SK-N-SH (cell line): Measurements from ENCODE around the gene ZNF213. TPM values are rescaled to one million over a fixed set of nuclear protein-coding genes. Genes with fewer than 3 reads are reported as not detected.

Experiments used
- CTCF ChIA-PET: fragments of 300-600, 350-600 bp; formaldehyde crosslinking; extraction: SDS; loops from one replicate; lab custom pipeline; 2021; lab: Yijun Ruan, JAX
- POLR2A ChIA-PET: fragments of 350-600 bp; sonication (Branson Sonifier 250); formaldehyde crosslinking; extraction: SDS; loops from one replicate; lab custom pipeline; 2020; ENCODE audit warnings: antibody characterized with exemption, inconsistent platforms; lab: Yijun Ruan, JAX
- DNase-seq: peaks from one replicate; pipeline ENCODE4 v3.0.0; 2012
- H2AFZ ChIP-seq: fragments of 200-600 bp; sonication (generic); 2 replicates; pipeline ENCODE4 v1.8.1; 2016; ENCODE audit warnings: antibody characterized with exemption, mild to moderate bottlenecking, low read depth
- H3F3A ChIP-seq: fragments of 200-600 bp; sonication (generic); replicated peaks from 2 replicates; pipeline ENCODE3; 2016; ENCODE audit warnings: antibody characterized with exemption, mild to moderate bottlenecking; ENCODE audit not compliant: insufficient read depth
- H3K27ac ChIP-seq, 2 experiments: fragments of 200-500 bp in 1 of 2; fragments of 200-600 bp in 1 of 2; sonication (Bioruptor generic) in 1 of 2; sonication (generic), shearing (Covaris generic) in 1 of 2; 2 replicates each; pipeline versions ENCODE4 v1.5.1 to v1.6.1; 2014 to 2016; ENCODE audit warnings: low read depth in 2 of 2, inconsistent platforms in 1 of 2, low read length in 1 of 2, mild to moderate bottlenecking in 1 of 2, mixed read lengths in 1 of 2
- H3K27me3 ChIP-seq: fragments of 200-600 bp; sonication (generic), shearing (Covaris generic); 2 replicates; pipeline ENCODE4 v1.6.1; 2016; ENCODE audit warnings: mixed run types; ENCODE audit not compliant: insufficient read depth
- H3K36me3 ChIP-seq, 2 experiments: fragments of 200-500 bp in 1 of 2; fragments of 200-600 bp in 1 of 2; sonication (Bioruptor generic) in 1 of 2; sonication (generic) in 1 of 2; replicated peaks in 1 of 2; 2 replicates each; pipeline versions ENCODE3 to v1.5.1; 2014 to 2016; ENCODE audit warnings: low read length in 1 of 2, mild to moderate bottlenecking in 1 of 2; ENCODE audit not compliant: insufficient read depth in 2 of 2, control insufficient read depth in 1 of 2
- H3K4me1 ChIP-seq, 2 experiments: fragments of 200-500 bp in 1 of 2; fragments of 200-600 bp in 1 of 2; sonication (Bioruptor generic) in 1 of 2; sonication (generic), shearing (Covaris generic) in 1 of 2; 2 replicates each; pipeline versions ENCODE4 v1.5.1 to v1.6.1; 2014 to 2016; ENCODE audit warnings: low read depth in 1 of 2, low read length in 1 of 2, mixed run types in 1 of 2; ENCODE audit not compliant: insufficient read depth in 2 of 2, control insufficient read depth in 1 of 2
- H3K4me2 ChIP-seq: fragments of 200-600 bp; sonication (generic), shearing (Covaris generic); 2 replicates; pipeline ENCODE4 v1.6.1; 2017; ENCODE audit warnings: mixed run types
- H3K4me3 ChIP-seq, 2 experiments: fragments of 200-500 bp in 1 of 2; fragments of 200-600 bp in 1 of 2; sonication (Bioruptor generic) in 1 of 2; sonication (generic), shearing (Covaris generic) in 1 of 2; 2 replicates each; pipeline versions ENCODE4 v1.5.1 to v1.8.1; 2014 to 2016; ENCODE audit warnings: low read depth in 2 of 2, inconsistent platforms in 1 of 2, low read length in 1 of 2, mild to moderate bottlenecking in 1 of 2, mixed read lengths in 1 of 2, moderate library complexity in 1 of 2
- H3K79me2 ChIP-seq: fragments of 200-600 bp; sonication (generic); 2 replicates; pipeline ENCODE4 v1.8.1; 2017; ENCODE audit warnings: mild to moderate bottlenecking; ENCODE audit not compliant: insufficient read depth
- H3K9ac ChIP-seq: fragments of 200-600 bp; sonication (generic); 2 replicates; pipeline ENCODE4 v1.6.1; 2017; ENCODE audit warnings: mixed run types
- H3K9me2 ChIP-seq: fragments of 200-600 bp; sonication (generic); 2 replicates; pipeline ENCODE4 v1.6.1; 2017; ENCODE audit warnings: mixed run types
- H3K9me3 ChIP-seq: fragments of 200-600 bp; sonication (generic); 2 replicates; pipeline ENCODE4 v1.6.1; 2017; ENCODE audit warnings: mixed run types, mild to moderate bottlenecking, moderate library complexity
- H4K20me1 ChIP-seq: fragments of 200-600 bp; sonication (generic); 2 replicates; pipeline ENCODE4 v1.6.1; 2017; ENCODE audit warnings: mild to moderate bottlenecking, mixed run types; ENCODE audit not compliant: insufficient read depth
- EZH2phosphoT487 ChIP-seq: fragments of 200-600 bp; sonication (generic); IDR thresholded peaks from 2 replicates; pipeline ENCODE4 v1.6.1; 2017; ENCODE audit warnings: low read depth, mixed run types, mild to moderate bottlenecking, antibody characterized with exemption, moderate library complexity, borderline replicate concordance
- FOSL2 ChIP-seq: IDR thresholded peaks from 2 replicates; pipeline ENCODE4 v1.4.0; 2012; ENCODE audit warnings: low read depth, mild to moderate bottlenecking, moderate library complexity, borderline replicate concordance
- FOXM1 ChIP-seq: IDR thresholded peaks from 2 replicates; pipeline ENCODE4 v1.4.0; 2012; ENCODE audit warnings: low read depth, mild to moderate bottlenecking
- RAD21 ChIP-seq: IDR thresholded peaks from 2 replicates; pipeline ENCODE4 v1.6.1; 2012; ENCODE audit warnings: mild to moderate bottlenecking, low read length
- SMC3 ChIP-seq: IDR thresholded peaks from 2 replicates; pipeline ENCODE4 v1.6.1; 2012; ENCODE audit warnings: low read depth, low read length, improper control_type of control experiment
- TEAD4 ChIP-seq: IDR thresholded peaks from 2 replicates; pipeline ENCODE4 v1.4.0; 2012; ENCODE audit warnings: mild to moderate bottlenecking, borderline replicate concordance; ENCODE audit not compliant: insufficient read depth
- WGBS: methylation state at CpG from one replicate; pipeline ENCODE4 v1.1.6; 2017; ENCODE audit warnings: low lambda C conversion rate; 5-methylcytosine and 5-hydroxymethylcytosine counted together
- polyA plus RNA-seq, 3 experiments: library from polyadenylated mRNA; depleted of rRNA; stranded (reverse); fragments of >200 nt; gene quantifications; 2 replicates each; pipeline ENCODE4 v1.2.3, GENCODE V29; 2012
- TF ChIP-seq, protein P1 (sequence below): IDR thresholded peaks from 2 replicates; pipeline ENCODE4 v1.6.1; 2012; ENCODE audit warnings: mild to moderate bottlenecking, low read depth, low read length, moderate library complexity
- TF ChIP-seq, protein P2 (sequence below): fragments of 150-350 bp; IDR thresholded peaks from 2 replicates; pipeline ENCODE4 v1.6.1; 2016; ENCODE audit warnings: mild to moderate bottlenecking, low read depth, low read length
- TF ChIP-seq, protein P3 (sequence below): IDR thresholded peaks from 2 replicates; pipeline ENCODE4 v1.4.0; 2012; ENCODE audit warnings: low read depth
- TF ChIP-seq, protein P4 (sequence below): IDR thresholded peaks from 2 replicates; pipeline ENCODE4 v1.4.0; 2012; ENCODE audit warnings: low read depth, borderline replicate concordance

Gene ZNF213
- polyA plus RNA-seq, 1 of the 3 experiments (the other 2 are of a cell fraction), result 1.1 TPM

DNA sequence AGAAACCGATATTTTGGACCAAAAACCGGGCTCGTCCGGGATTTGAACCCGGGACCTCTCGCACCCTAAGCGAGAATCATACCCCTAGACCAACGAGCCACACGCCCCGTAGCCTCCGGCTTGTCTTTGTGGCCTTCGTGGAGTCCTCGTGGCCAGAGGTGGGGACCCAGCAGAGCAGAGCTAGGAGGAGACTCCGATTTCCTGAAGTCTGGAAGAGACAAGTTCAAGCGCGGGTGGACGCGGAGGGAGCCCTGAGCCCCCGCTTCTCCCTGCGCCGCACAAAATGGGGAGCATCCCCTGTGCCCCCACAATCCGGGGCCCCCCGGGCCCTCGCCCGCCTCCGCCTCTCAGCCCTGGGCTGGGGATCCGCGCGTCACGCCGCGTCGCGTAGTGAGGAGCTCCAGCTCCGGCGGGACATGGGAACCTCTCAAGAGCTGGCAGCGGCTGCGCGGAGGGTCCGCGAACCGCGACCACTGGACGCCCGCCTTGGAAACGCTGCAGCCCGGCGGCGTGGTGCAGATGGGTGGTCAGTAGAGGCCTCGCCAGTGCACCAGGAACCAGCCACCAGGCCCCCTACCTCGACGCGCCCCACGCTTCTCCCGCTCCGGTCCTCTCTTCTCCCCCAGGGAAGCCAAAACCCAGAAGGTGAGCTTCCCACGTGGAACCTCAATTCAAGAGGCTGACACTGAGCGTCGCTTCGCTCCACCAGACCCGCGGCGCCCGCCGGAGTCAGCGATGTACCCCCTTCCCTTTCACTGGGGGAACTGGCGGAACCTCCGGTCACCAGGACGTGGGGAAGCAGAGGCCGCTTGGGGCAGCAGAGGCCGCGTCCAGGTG, 48.0 kb downstream of the ZNF213 start (continued):
- TF ChIP-seq, protein P1, sequence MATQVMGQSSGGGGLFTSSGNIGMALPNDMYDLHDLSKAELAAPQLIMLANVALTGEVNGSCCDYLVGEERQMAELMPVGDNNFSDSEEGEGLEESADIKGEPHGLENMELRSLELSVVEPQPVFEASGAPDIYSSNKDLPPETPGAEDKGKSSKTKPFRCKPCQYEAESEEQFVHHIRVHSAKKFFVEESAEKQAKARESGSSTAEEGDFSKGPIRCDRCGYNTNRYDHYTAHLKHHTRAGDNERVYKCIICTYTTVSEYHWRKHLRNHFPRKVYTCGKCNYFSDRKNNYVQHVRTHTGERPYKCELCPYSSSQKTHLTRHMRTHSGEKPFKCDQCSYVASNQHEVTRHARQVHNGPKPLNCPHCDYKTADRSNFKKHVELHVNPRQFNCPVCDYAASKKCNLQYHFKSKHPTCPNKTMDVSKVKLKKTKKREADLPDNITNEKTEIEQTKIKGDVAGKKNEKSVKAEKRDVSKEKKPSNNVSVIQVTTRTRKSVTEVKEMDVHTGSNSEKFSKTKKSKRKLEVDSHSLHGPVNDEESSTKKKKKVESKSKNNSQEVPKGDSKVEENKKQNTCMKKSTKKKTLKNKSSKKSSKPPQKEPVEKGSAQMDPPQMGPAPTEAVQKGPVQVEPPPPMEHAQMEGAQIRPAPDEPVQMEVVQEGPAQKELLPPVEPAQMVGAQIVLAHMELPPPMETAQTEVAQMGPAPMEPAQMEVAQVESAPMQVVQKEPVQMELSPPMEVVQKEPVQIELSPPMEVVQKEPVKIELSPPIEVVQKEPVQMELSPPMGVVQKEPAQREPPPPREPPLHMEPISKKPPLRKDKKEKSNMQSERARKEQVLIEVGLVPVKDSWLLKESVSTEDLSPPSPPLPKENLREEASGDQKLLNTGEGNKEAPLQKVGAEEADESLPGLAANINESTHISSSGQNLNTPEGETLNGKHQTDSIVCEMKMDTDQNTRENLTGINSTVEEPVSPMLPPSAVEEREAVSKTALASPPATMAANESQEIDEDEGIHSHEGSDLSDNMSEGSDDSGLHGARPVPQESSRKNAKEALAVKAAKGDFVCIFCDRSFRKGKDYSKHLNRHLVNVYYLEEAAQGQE, result no peak
- TF ChIP-seq, protein P2, sequence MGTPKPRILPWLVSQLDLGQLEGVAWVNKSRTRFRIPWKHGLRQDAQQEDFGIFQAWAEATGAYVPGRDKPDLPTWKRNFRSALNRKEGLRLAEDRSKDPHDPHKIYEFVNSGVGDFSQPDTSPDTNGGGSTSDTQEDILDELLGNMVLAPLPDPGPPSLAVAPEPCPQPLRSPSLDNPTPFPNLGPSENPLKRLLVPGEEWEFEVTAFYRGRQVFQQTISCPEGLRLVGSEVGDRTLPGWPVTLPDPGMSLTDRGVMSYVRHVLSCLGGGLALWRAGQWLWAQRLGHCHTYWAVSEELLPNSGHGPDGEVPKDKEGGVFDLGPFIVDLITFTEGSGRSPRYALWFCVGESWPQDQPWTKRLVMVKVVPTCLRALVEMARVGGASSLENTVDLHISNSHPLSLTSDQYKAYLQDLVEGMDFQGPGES, result no peak
- TF ChIP-seq EZH2phosphoT487, result no peak
- TF ChIP-seq, protein P3, sequence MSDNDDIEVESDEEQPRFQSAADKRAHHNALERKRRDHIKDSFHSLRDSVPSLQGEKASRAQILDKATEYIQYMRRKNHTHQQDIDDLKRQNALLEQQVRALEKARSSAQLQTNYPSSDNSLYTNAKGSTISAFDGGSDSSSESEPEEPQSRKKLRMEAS, result no peak
- TF ChIP-seq, protein P4, sequence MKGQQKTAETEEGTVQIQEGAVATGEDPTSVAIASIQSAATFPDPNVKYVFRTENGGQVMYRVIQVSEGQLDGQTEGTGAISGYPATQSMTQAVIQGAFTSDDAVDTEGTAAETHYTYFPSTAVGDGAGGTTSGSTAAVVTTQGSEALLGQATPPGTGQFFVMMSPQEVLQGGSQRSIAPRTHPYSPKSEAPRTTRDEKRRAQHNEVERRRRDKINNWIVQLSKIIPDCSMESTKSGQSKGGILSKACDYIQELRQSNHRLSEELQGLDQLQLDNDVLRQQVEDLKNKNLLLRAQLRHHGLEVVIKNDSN, result 0 out of 2 replicates have a peak, but pooled peaks have one; percentile 3
- peak; percentile 81 for TF ChIP-seq TEAD4
- TF ChIP-seq RAD21, result 0 out of 2 replicates have a peak, but pooled peaks have one; percentile 2
- TF ChIP-seq SMC3, result no peak

DNA sequence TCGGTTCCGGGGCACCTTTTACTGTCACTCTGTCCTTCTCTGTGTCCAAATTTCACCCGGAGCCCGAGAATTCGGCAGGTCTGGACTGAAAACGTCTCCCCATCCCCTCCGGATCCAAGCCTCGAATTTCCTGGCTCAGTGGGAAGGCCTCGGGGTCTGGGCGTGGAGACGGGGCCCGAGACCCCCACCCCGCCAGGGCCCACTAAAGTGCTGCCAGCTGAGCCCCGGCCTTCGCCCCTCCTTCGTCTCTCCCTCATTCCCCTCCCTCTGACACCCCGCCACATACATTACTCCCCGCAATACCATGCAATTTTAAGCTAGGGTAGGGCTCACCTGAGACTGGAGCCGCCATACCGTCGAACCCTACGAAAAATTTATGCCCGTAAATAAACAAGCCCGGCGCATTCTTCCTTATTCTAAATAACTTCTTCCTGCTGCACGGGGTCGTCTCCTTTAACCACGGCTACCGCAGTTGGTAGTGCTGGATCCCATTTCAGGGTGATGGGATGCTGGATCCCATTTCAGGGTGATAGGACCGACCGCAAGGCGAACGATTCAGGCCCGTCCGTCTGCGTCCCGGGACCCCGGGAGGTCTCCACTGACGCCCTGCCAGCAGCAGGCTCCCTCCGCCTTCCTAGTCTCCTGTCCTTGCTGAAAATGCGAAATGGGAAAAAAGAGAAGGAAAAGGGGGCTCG, 48.8 kb downstream of the ZNF213 start:
- Histone ChIP-seq H3K27ac (no peak overlapping the region), H3K9me2 (no peaks in the 10 kb centered on the region), H4K20me1 (no peaks in the 10 kb centered on the region), H3F3A (peaks cover 23% of the 10 kb centered on the region), H3K27me3 (peaks cover 50% of the 10 kb centered on the region), H3K9me3 (no peaks in the 10 kb centered on the region), H3K4me1 (peaks cover 0 to 12% of the 10 kb centered on the region in 2 experiments; a peak in 2 of 4 replicates), H3K79me2 (no peaks in the 10 kb centered on the region), H3K9ac (no peak overlapping the region; the same call in 1 of the 2 replicates), H3K4me3 (peak overlapping the region; percentile 52 to 66), H2AFZ (peak overlapping the region; percentile 74; the same call in 1 of the 2 replicates), H3K4me2 (peak overlapping the region; percentile 93), H3K36me3 (no peaks in the 10 kb centered on the region)
- WGBS, result 2% methylated on average over 30 of the region's 42 CpGs
- TF ChIP-seq FOSL2, result no peak
- TF ChIP-seq FOXM1, result no peak
- ChIA-PET POLR2A (interaction anchor here (0.6 to 0.7 kb wide), 2 partner anchors 25 to 35 kb away, joined by 3 read pairs; no protein-coding TSS in a partner anchor), CTCF (interaction anchor here (0.5 to 2.9 kb wide), 13 partner anchors 10 to 316 kb away, joined by 3 to 12 read pairs (median 4); no protein-coding TSS in a partner anchor)
- no peak for DNase-seq
